Tibial nerve (tissue), 3 donors: ENCODE measurements around the gene KCNA1.

Experiments
- CTCF ChIP-seq, 5 experiments: fragments of 200-600 bp in 3 of 5; fragments of 450-650 bp in 2 of 5; sonication (generic) in 3 of 5; IDR thresholded peaks; one replicate each; pipeline ENCODE4 v1.5.1; 2016 to 2019; ENCODE audit warnings: antibody characterized with exemption in 5 of 5, mild to moderate bottlenecking in 3 of 5, moderate library complexity in 2 of 5
- POLR2A ChIP-seq, 2 donors: fragments of 450-650 bp; IDR thresholded peaks; one replicate each; pipeline ENCODE4 v1.6.1; 2017; ENCODE audit warnings: antibody characterized with exemption in 2 of 2, mild to moderate bottlenecking in 2 of 2, moderate library complexity in 2 of 2

- TF ChIP-seq CTCF (IDR thresholded peaks at IDR 0.05) (no peak), POLR2A (IDR thresholded peaks at IDR 0.05) (no peak)
Measured at GRCh38 chr12:4866299-4866698, 43.4 kb upstream of the KCNA1 start.
